ENCODE measurements around the gene DDR2.

Gene DDR2

DNA sequence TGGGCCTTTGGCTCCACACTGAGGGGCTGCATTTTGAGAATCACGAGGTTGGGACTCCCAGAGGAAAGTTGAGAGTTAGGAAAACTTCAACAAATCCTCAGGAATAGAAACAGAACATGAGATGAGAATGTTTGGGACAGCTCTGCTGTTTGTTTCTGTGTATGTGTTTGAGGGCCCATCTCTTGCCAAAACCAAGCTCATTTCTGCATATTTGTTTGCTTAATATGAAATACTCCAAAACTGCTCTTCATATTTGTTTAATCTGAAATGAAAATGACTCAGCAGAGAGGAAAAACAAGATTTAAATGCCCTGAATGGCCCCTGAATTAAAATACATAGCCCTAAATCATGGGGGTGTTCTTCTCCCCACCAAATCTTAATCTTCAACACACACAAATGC, 78.1 kb downstream of the DDR2 start:
- H3K4me3 ChIP-seq (ENCODE audit: insufficient read depth in 1 of 2, low read depth in 1 of 2, low read length in 2 of 2) = peak overlapping the region in 1 of 2 experiments; percentile 50
- H3K4me2 ChIP-seq (ENCODE audit: low read length, poor library complexity, severe bottlenecking) = no peak overlapping the region
- peak overlapping the region; percentile 77 for H4K8ac ChIP-seq (ENCODE audit: low read length)
- peaks cover 4 to 78% of the 10 kb centered on the region in 2 experiments for H3K36me3 ChIP-seq (ENCODE audit: control insufficient read depth in 1 of 2, insufficient read depth in 2 of 2, low read depth in 1 of 2, low read length in 2 of 2)
- H2AK5ac ChIP-seq (ENCODE audit: low read length, severe bottlenecking) = peak overlapping the region; percentile 69
- H3K4me1 ChIP-seq (ENCODE audit: control insufficient read depth, insufficient read depth, low read depth, low read length) = peaks cover 6% of the 10 kb centered on the region
- no peak for DNase-seq
- peak overlapping the region; percentile 37 to 44 for H3K18ac ChIP-seq (ENCODE audit: low read depth in 1 of 2, low read length in 2 of 2)
- H3K4ac ChIP-seq (ENCODE audit: low read depth in 1 of 2, low read length in 2 of 2) = peak overlapping the region; percentile 32 to 70
- peaks cover 21% of the 10 kb centered on the region for H3K79me1 ChIP-seq (replicated peaks; ENCODE audit: low read length, poor library complexity, severe bottlenecking)
- 100% methylated on average over 1 of the region's 1 CpG for WGBS
- H3K14ac ChIP-seq (ENCODE audit: low read length in 2 of 2) = no peak overlapping the region
- H3K27me3 ChIP-seq (ENCODE audit: control insufficient read depth in 1 of 2, insufficient read depth in 1 of 2, low read length in 2 of 2) = no peaks in the 10 kb centered on the region
- H3K9ac ChIP-seq (ENCODE audit: low read length) = peak overlapping the region; percentile 61
- H2BK15ac ChIP-seq (ENCODE audit: low read depth, poor library complexity, severe bottlenecking) = no peak overlapping the region
- H3K27ac ChIP-seq (ENCODE audit: low read length, poor library complexity, severe bottlenecking) = no peak overlapping the region
- H2BK12ac ChIP-seq (ENCODE audit: low read length in 2 of 2) = peak overlapping the region in 1 of 2 experiments; percentile 58
- peak overlapping the region; percentile 53 for H4K91ac ChIP-seq (ENCODE audit: low read length)
- H2AFZ ChIP-seq (ENCODE audit: low read depth, low read length) = no peak overlapping the region
- H3K23ac ChIP-seq (ENCODE audit: low read length in 2 of 2) = no peak overlapping the region
- no peak overlapping the region for H2BK120ac ChIP-seq (ENCODE audit: low read depth, low read length)
- no peaks in the 10 kb centered on the region for H3K9me3 ChIP-seq (ENCODE audit: control insufficient read depth, low read length)
- H2BK5ac ChIP-seq (ENCODE audit: low read depth, low read length, poor library complexity, severe bottlenecking) = no peak overlapping the region

DNA sequence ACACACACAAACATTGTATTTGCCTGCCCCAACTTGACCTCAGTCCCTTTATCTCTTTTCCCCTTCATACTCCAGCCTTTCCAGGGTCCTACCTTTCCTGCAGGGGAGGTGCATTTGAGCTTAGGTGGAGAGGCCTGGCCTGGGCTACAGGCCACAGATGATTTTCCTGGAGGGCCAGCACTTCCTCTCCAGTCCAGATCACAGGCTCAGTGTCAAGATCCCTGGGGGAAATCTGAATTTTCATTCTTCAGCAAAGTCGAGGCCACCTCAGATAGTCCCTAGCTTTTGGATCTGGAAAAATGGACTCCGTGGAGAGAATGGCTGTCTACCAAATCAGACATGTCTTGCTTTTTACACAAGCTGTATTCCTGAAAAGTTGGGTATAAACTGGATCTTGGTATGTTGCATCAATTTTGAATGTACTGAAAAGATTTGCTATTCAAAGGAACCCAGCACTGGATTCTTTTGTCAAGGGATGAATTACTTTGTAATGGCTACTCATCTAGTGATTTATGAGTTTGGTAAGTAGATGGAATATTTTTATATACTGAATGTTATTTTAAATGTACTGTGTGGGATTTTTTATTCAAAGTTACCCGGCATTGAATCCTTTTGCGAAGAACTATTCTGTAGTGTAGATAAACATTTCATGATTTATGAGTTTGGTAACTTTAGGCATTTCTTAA, 78.7 kb downstream of the DDR2 start:
- no peak overlapping the region for H2BK5ac ChIP-seq (ENCODE audit: low read depth, low read length, poor library complexity, severe bottlenecking)
- peak overlapping the region; percentile 9 for H2BK120ac ChIP-seq (ENCODE audit: low read depth, low read length)
- peak overlapping the region; percentile 32 to 70 for H3K4ac ChIP-seq (ENCODE audit: low read depth in 1 of 2, low read length in 2 of 2)
- peaks cover 4 to 75% of the 10 kb centered on the region in 2 experiments for H3K36me3 ChIP-seq (ENCODE audit: control insufficient read depth in 1 of 2, insufficient read depth in 2 of 2, low read depth in 1 of 2, low read length in 2 of 2)
- H3K9me3 ChIP-seq (ENCODE audit: control insufficient read depth, low read length) = no peaks in the 10 kb centered on the region
- no peak overlapping the region for H3K23ac ChIP-seq (ENCODE audit: low read length in 2 of 2)
- H3K4me1 ChIP-seq (ENCODE audit: control insufficient read depth, insufficient read depth, low read depth, low read length) = peaks cover 6% of the 10 kb centered on the region
- H2AK5ac ChIP-seq (ENCODE audit: low read length, severe bottlenecking) = peak overlapping the region; percentile 69
- H2BK15ac ChIP-seq (ENCODE audit: low read depth, poor library complexity, severe bottlenecking) = no peak overlapping the region
- H3K79me1 ChIP-seq (replicated peaks; ENCODE audit: low read length, poor library complexity, severe bottlenecking) = peaks cover 21% of the 10 kb centered on the region
- H3K4me3 ChIP-seq (ENCODE audit: insufficient read depth in 1 of 2, low read depth in 1 of 2, low read length in 2 of 2) = peak overlapping the region in 1 of 2 experiments; percentile 50
- no peaks in the 10 kb centered on the region for H3K27me3 ChIP-seq (ENCODE audit: control insufficient read depth in 1 of 2, insufficient read depth in 1 of 2, low read length in 2 of 2)
- no peak for DNase-seq
- peak overlapping the region in 1 of 2 experiments; percentile 58 for H2BK12ac ChIP-seq (ENCODE audit: low read length in 2 of 2)
- peak overlapping the region; percentile 53 for H4K91ac ChIP-seq (ENCODE audit: low read length)
- peak overlapping the region; percentile 61 for H3K9ac ChIP-seq (ENCODE audit: low read length)
- no peak overlapping the region for H3K4me2 ChIP-seq (ENCODE audit: low read length, poor library complexity, severe bottlenecking)
- no peak overlapping the region for H3K27ac ChIP-seq (ENCODE audit: low read length, poor library complexity, severe bottlenecking)
- H4K8ac ChIP-seq (ENCODE audit: low read length) = peak overlapping the region; percentile 77
- no peak overlapping the region for H3K14ac ChIP-seq (ENCODE audit: low read length in 2 of 2)
- H2AFZ ChIP-seq (ENCODE audit: low read depth, low read length) = no peak overlapping the region
- WGBS = 66% methylated on average over 4 of the region's 4 CpGs
- H3K18ac ChIP-seq (ENCODE audit: low read depth in 1 of 2, low read length in 2 of 2) = peak overlapping the region; percentile 37 to 44

DNA sequence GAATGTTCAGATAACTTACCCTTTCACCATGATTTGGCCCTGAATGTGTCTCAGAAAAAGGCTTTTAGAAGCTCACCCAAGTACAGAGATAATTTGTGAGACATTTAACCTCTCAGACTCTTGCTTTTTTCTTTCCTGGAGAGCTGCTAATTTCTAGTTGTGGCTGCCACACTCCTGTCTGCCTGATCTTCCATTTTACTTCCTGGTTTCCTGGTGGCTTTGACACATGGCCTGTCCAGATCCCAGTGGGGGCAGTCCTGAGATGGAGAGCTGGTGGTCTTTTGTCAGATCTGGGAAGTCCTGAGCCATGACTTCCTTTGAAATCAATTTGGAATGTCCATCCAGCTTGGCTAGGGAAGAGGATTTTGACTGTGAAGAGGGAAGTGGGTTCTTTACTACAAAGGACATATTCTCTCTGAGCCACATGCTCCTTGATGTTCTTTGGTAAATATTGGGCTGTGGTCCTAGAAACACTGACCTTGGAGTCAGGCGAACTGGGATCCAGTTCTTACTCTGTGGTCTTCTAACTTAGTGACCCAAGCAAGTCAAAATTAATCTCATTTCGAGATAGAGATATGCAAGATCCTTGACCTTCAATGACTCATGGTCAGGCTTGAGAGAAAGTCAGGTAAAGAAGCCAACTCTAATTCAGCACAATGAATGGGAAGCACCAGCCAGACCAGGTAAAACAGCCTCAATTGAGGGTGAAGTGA, 80.2 kb downstream of the DDR2 start:
- Histone ChIP-seq H3K36me3 (ENCODE audit: control insufficient read depth in 1 of 2, insufficient read depth in 2 of 2, low read depth in 1 of 2, low read length in 2 of 2) (peaks cover 4 to 62% of the 10 kb centered on the region in 2 experiments), H3K4ac (ENCODE audit: low read depth in 1 of 2, low read length in 2 of 2) (no peak overlapping the region), H3K4me2 (ENCODE audit: low read length, poor library complexity, severe bottlenecking) (no peak overlapping the region), H3K27ac (ENCODE audit: low read length, poor library complexity, severe bottlenecking) (no peak overlapping the region), H4K8ac (ENCODE audit: low read length) (no peak overlapping the region), H3K9me3 (ENCODE audit: control insufficient read depth, low read length) (no peaks in the 10 kb centered on the region), H3K79me1 (replicated peaks; ENCODE audit: low read length, poor library complexity, severe bottlenecking) (peaks cover 16% of the 10 kb centered on the region), H4K91ac (ENCODE audit: low read length) (no peak overlapping the region), H3K27me3 (ENCODE audit: control insufficient read depth in 1 of 2, insufficient read depth in 1 of 2, low read length in 2 of 2) (no peaks in the 10 kb centered on the region), H2BK12ac (ENCODE audit: low read length in 2 of 2) (no peak overlapping the region), H3K14ac (ENCODE audit: low read length in 2 of 2) (no peak overlapping the region), H2AK5ac (ENCODE audit: low read length, severe bottlenecking) (no peak overlapping the region), H2BK15ac (ENCODE audit: low read depth, poor library complexity, severe bottlenecking) (no peak overlapping the region), H2BK5ac (ENCODE audit: low read depth, low read length, poor library complexity, severe bottlenecking) (no peak overlapping the region), H3K23ac (ENCODE audit: low read length in 2 of 2) (no peak overlapping the region), H2AFZ (ENCODE audit: low read depth, low read length) (no peak overlapping the region), H3K4me3 (ENCODE audit: insufficient read depth in 1 of 2, low read depth in 1 of 2, low read length in 2 of 2) (no peak overlapping the region), H3K18ac (ENCODE audit: low read depth in 1 of 2, low read length in 2 of 2) (no peak overlapping the region), H2BK120ac (ENCODE audit: low read depth, low read length) (no peak overlapping the region), H3K4me1 (ENCODE audit: control insufficient read depth, insufficient read depth, low read depth, low read length) (peaks cover 8% of the 10 kb centered on the region), H3K9ac (ENCODE audit: low read length) (no peak overlapping the region)
- 94% methylated on average over 2 of the region's 2 CpGs for WGBS
- DNase-seq = no peak

DNA sequence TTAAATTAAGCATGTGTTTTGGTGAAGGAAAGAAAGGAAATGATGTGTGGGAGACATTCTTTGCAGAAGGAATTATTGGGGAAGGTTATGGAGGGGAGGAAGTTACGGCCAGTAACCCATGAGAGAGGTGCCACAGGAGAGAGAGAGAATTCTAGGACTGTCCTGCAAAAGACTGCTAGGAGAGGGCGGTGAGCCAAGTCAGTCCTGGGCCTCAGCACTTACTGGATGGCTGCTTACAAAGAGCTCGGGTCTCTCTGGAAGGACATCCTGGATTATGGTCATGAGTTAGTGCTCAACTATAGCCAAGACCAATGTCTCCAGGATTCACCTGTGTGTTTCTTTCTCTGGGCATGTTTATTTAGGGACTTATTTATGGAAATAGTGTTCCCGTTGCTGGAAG, 83.9 kb downstream of the DDR2 start:
- Histone ChIP-seq H3K79me1 (replicated peaks; ENCODE audit: low read length, poor library complexity, severe bottlenecking) (peaks cover 8% of the 10 kb centered on the region), H4K8ac (ENCODE audit: low read length) (no peak overlapping the region), H3K18ac (ENCODE audit: low read depth in 1 of 2, low read length in 2 of 2) (no peak overlapping the region), H2AK5ac (ENCODE audit: low read length, severe bottlenecking) (no peak overlapping the region), H3K36me3 (ENCODE audit: control insufficient read depth in 1 of 2, insufficient read depth in 2 of 2, low read depth in 1 of 2, low read length in 2 of 2) (peaks cover 0 to 64% of the 10 kb centered on the region in 2 experiments), H4K91ac (ENCODE audit: low read length) (no peak overlapping the region), H3K4me2 (ENCODE audit: low read length, poor library complexity, severe bottlenecking) (no peak overlapping the region), H2BK120ac (ENCODE audit: low read depth, low read length) (no peak overlapping the region), H2BK5ac (ENCODE audit: low read depth, low read length, poor library complexity, severe bottlenecking) (no peak overlapping the region), H3K27me3 (ENCODE audit: control insufficient read depth in 1 of 2, insufficient read depth in 1 of 2, low read length in 2 of 2) (no peaks in the 10 kb centered on the region), H3K4me3 (ENCODE audit: insufficient read depth in 1 of 2, low read depth in 1 of 2, low read length in 2 of 2) (no peak overlapping the region), H3K4ac (ENCODE audit: low read depth in 1 of 2, low read length in 2 of 2) (no peak overlapping the region), H3K23ac (ENCODE audit: low read length in 2 of 2) (no peak overlapping the region), H3K4me1 (ENCODE audit: control insufficient read depth, insufficient read depth, low read depth, low read length) (peaks cover 2% of the 10 kb centered on the region), H3K9ac (ENCODE audit: low read length) (no peak overlapping the region), H2BK15ac (ENCODE audit: low read depth, poor library complexity, severe bottlenecking) (no peak overlapping the region), H3K9me3 (ENCODE audit: control insufficient read depth, low read length) (no peaks in the 10 kb centered on the region), H3K14ac (ENCODE audit: low read length in 2 of 2) (no peak overlapping the region), H3K27ac (ENCODE audit: low read length, poor library complexity, severe bottlenecking) (peak overlapping the region; percentile 57), H2BK12ac (ENCODE audit: low read length in 2 of 2) (no peak overlapping the region), H2AFZ (ENCODE audit: low read depth, low read length) (no peak overlapping the region)
- no peak for DNase-seq
- 82% methylated on average over 4 of the region's 4 CpGs for WGBS
